Cardiac muscle cell (in vitro differentiated cells and primary cell): Measurements from ENCODE around the gene UCP2. TPM values are rescaled to one million over a fixed set of nuclear protein-coding genes. Genes with fewer than 3 reads are reported as not detected.

ENCODE experiments used
- DNase-seq, 2 donors: peaks; one replicate each; pipeline versions ENCODE4 v3.0.0 to v3.0.0-alpha.2; 2010 to 2017; ENCODE audit warnings: low read depth in 1 of 2, low spot score in 1 of 2
- H3K27ac ChIP-seq: fragments of 200-600 bp; sonication (generic); 2 replicates; pipeline ENCODE4 v1.5.1; 2016
- H3K27me3 ChIP-seq: fragments of 200-600 bp; sonication (generic); 2 replicates; pipeline ENCODE4 v1.6.0; 2016; ENCODE audit warnings: control low read depth
- H3K36me3 ChIP-seq: fragments of 200-600 bp; sonication (generic); 2 replicates; pipeline ENCODE4 v1.5.1; 2016; ENCODE audit warnings: control low read depth
- H3K4me1 ChIP-seq: fragments of 200-600 bp; sonication (generic); 2 replicates; pipeline ENCODE4 v1.8.1; 2017; ENCODE audit warnings: low read depth, mild to moderate bottlenecking, mixed run types
- H3K4me3 ChIP-seq: fragments of 200-600 bp; sonication (generic); 2 replicates; pipeline ENCODE4 v1.5.1; 2016; ENCODE audit warnings: mild to moderate bottlenecking
- H3K9me3 ChIP-seq: fragments of 200-600 bp; sonication (generic); 2 replicates; pipeline ENCODE4 v1.5.1; 2017; ENCODE audit warnings: low read depth, mild to moderate bottlenecking, control low read depth
- polyA plus RNA-seq: library from polyadenylated mRNA; unstranded; fragments of >200 nt; fragmentation: Nextera tagmentation; extraction: Ambion mirVana; gene quantifications from 2 replicates; pipeline ENCODE4 v1.2.1, GENCODE V29; 2016
- total RNA-seq: library from RNA; depleted of rRNA; stranded (reverse); fragments of >200 nt; gene quantifications from 2 replicates; pipeline ENCODE4 v1.2.3, GENCODE V29; 2016
- TF ChIP-seq, protein P1 (sequence below): IDR thresholded peaks from 2 replicates; pipeline ENCODE4 v1.5.1; 2012; ENCODE audit warnings: low read depth, mild to moderate bottlenecking, low read length

Gene UCP2
- total and polyA plus RNA-seq, 2 experiments from 2014 or later, result 25.9 to 34.8 TPM

DNA sequence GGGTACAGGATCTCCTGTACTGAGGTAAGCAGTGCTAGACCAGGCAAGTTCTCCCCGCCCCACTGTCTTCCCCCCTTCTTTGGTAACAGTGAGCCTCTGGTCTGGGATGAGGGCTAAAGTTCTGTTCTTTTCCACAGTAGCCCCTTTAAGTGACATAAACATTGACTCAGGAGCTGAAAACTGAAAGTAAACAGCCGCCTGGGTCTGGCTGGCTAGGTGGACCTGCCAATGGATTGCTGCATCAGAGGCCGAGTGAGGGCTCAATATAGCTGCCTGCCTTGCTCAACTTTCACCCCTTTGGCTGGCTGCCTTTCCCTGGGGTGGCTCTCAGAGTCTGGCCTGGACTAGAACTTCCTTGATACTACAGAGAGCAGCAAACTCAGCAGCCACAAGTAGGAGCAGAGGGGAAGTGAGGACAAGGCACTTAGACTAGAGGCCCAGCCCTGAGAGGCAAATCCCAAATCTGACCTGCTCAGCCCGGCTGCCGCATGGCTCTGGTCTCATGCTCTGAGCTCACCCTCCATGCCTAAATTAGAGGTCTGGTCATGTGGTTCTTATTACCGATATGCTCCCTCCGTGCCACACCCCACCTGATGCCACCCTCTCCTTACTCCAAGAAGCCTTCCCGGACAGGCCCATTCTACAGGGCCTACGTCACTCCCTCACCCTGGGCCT is 35.8 kb upstream of the UCP2 start:
- Histone ChIP-seq H3K27ac (peak overlapping the region; percentile 35), H3K4me3 (no peak overlapping the region), H3K36me3 (no peaks in the 10 kb centered on the region), H3K4me1 (peaks cover 13% of the 10 kb centered on the region), H3K27me3 (no peaks in the 10 kb centered on the region), H3K9me3 (no peaks in the 10 kb centered on the region)
- TF ChIP-seq, protein P1, sequence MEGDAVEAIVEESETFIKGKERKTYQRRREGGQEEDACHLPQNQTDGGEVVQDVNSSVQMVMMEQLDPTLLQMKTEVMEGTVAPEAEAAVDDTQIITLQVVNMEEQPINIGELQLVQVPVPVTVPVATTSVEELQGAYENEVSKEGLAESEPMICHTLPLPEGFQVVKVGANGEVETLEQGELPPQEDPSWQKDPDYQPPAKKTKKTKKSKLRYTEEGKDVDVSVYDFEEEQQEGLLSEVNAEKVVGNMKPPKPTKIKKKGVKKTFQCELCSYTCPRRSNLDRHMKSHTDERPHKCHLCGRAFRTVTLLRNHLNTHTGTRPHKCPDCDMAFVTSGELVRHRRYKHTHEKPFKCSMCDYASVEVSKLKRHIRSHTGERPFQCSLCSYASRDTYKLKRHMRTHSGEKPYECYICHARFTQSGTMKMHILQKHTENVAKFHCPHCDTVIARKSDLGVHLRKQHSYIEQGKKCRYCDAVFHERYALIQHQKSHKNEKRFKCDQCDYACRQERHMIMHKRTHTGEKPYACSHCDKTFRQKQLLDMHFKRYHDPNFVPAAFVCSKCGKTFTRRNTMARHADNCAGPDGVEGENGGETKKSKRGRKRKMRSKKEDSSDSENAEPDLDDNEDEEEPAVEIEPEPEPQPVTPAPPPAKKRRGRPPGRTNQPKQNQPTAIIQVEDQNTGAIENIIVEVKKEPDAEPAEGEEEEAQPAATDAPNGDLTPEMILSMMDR, result no peak
- peak; percentile 33 to 98 for DNase-seq

DNA sequence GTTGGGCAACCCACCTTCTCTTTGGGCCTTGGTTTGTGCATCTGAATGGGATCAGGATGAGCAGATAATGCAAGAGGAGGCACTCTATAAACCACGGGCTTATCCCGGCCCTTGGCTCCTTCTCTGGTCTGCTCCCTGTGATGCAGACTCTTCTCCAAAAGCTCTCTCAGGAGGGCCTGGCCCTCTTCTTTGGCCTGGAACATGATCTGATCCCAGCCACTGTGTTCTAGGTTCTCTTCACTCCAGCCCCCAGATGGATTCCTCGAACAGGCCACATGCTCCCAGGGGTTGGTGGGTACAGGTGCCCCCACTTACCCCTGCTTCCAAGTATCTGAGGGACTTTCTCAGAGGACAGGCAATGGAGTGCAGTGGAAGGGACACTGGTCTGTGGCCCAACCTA is 35.0 kb upstream of the UCP2 start:
- no peak overlapping the region for H3K27ac ChIP-seq
- no peaks in the 10 kb centered on the region for H3K9me3 ChIP-seq
- H3K4me3 ChIP-seq, result no peak overlapping the region
- H3K36me3 ChIP-seq, result no peaks in the 10 kb centered on the region
- no peak for DNase-seq
- H3K4me1 ChIP-seq, result peaks cover 13% of the 10 kb centered on the region
- no peaks in the 10 kb centered on the region for H3K27me3 ChIP-seq
- TF ChIP-seq, protein P1, result no peak

DNA sequence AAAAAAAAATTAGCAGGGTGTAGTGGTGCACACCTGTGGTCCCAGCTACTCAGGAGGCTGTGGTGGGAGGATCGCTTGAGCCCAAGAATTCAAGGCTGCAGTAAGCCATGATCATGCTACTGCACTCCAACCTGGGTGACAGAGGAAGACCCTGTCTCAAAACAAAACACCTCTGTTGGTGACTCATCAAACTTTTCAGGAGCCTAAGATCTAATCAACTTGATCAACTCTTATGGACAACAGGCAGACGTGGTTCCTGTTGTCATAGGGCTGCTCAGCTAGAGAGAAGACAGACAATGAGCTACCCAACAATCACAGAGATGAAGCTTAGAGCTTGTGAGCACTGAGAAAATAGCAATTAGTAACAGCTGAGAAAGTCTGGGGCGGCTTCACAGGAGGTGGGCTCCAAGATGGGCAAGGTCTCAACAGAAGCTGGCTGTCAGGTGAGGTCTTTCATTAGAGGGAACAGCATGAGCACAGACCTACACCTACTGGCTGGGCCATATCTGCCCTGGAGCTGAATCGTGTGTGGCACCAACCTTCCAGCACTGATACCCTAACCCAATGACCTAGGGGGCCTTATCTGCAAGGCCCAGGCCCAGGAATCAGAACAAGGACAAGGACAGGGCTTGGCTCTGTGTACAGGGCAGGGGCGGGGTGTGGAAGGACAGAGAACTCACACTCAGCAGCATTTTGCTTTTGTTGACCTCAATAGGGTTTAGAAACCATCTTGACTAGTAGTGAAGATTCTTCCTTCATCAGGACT is 33.5 kb upstream of the UCP2 start:
- TF ChIP-seq, protein P1, result no peak
- no peak overlapping the region for H3K27ac ChIP-seq
- H3K4me3 ChIP-seq, result no peak overlapping the region
- no peaks in the 10 kb centered on the region for H3K36me3 ChIP-seq
- no peaks in the 10 kb centered on the region for H3K9me3 ChIP-seq
- no peak for DNase-seq
- H3K27me3 ChIP-seq, result no peaks in the 10 kb centered on the region
- H3K4me1 ChIP-seq, result peaks cover 15% of the 10 kb centered on the region

DNA sequence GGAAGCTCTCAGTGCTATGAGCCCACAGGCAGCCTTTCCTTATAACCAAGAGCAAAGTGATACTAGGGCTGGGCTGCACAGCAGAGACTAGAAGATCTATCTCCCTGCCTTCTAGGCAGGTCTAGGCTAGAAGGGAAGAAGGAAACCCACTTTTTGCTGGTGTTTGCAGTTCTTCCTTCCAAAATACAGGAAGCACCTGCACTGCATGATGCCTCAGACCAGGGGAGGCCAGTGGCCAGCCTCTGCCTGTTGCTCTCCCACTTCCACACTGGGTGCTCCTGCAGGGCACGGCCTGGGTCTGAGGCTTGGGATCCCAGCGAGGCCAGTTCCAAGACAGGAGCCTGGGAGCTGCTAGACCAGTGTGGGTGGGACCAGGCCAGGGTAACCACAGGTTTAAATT is 32.2 kb upstream of the UCP2 start:
- H3K4me3 ChIP-seq, result no peak overlapping the region
- no peak for DNase-seq
- H3K36me3 ChIP-seq, result no peaks in the 10 kb centered on the region
- H3K27me3 ChIP-seq, result no peaks in the 10 kb centered on the region
- peaks cover 27% of the 10 kb centered on the region for H3K4me1 ChIP-seq
- H3K9me3 ChIP-seq, result no peaks in the 10 kb centered on the region
- TF ChIP-seq, protein P1, result no peak
- no peak overlapping the region for H3K27ac ChIP-seq

DNA sequence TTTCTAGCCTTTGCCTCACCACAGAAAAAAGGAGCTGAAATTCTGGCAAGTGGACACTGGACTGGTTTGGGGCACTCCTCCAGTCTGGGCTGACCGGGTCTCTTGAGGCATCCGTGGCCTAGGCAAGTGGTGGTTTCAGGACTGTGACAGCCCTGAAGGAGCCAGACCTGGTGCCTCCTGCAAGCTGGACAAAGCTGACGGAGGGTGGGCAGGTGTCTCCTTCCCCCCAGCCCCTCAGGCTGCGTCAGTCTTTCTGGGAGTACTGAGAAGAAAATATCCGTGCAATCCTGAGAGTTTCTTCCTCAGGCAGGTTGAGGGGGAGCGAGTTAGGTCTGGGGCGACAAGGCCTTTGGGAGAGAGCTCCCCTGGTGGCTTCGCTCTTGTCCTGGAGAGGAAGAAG is 30.5 kb upstream of the UCP2 start:
- no peak overlapping the region for H3K27ac ChIP-seq
- H3K27me3 ChIP-seq, result no peaks in the 10 kb centered on the region
- H3K9me3 ChIP-seq, result no peaks in the 10 kb centered on the region
- TF ChIP-seq, protein P1, result no peak
- no peaks in the 10 kb centered on the region for H3K36me3 ChIP-seq
- peaks cover 31% of the 10 kb centered on the region for H3K4me1 ChIP-seq
- no peak overlapping the region for H3K4me3 ChIP-seq
- no peak for DNase-seq
